CD4-positive, alpha-beta T cell treated with Interleukin-17A for 1 hour (primary cell): ENCODE data around the gene SMAD1.
"Not testable (repeated sequence)": the region's sequence is repeated elsewhere in the genome, so short reads cannot be mapped to it uniquely, and the experiment has no call there.

Experiments used
- DNase-seq: peaks from one replicate; pipeline ENCODE4 v3.0.0-alpha.2; 2020

SMAD1 gene

DNA sequence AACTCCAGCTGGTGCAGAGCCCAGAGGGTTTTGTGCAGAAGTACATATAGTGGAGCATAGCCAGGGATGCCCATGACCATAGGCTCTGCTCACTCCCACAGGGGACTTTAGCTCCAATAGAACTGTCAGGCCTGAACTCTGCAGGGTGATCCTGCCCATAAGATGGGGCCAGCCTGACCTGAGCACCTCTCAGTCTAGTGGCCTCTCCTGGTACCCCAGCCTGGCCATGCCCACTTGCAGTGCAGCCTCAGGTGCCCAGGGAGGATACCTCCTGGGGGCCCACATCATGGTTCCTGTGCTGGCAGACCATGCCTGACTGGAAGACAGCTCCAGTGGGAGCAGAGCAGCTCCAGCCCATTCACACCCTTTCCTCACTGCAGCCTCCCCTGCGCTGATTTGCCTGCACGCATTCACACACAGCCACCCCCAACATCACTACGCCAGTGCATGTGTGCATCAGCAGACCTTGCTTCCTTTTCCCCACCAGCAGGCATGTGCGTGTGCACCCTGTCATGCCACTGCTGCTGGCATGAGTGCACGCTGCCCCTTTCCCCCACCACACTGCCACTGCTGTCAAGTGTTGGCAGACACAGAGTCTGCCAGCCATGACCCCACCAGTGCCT lies 84.5 kb downstream of the SMAD1 start:
- no peak for DNase-seq

- DNase-seq, result no peak
These were observed 85.1 kb downstream of the SMAD1 start for GRCh38 chr4:145566768-145567167.

DNA sequence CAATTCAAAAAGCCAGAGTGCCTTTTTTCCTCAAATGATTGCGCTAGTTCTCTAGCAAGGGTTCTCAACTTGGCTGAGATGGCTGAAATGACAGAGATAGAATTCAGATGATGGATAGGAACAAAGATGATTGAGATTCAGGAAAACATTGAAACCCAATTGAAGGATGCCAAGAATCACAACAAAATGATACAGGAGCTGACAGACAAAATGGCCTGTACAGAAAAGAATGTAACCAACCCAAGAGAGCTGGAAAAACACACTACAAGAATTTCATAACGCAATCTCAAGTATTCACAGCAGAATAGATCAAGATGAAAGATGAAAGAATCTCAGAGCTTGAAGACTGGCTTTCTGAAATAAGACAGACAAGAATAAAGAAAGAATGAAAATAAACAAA lies 85.9 kb downstream of the SMAD1 start:
- DNase-seq, result no peak

DNA sequence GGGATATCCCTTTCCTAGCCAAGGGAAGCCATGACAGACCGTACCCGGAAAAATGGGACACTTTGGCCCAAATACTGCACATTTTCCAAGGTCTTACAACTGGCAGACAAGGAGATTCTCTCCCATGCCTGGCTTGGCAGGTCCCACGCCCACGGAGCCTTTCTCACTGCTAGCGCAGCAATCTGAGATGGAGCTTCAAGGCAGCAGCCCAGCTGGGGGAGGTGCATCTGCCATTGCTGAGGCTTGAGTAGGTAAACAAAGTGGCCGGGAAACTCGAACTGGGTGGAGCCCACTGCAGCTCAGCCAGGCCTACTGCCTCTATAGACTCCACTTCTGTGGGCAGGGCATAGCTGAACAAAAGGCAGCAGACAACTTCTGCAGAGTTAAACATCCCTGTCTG lies 92.9 kb downstream of the SMAD1 start:
- DNase-seq, result not testable (repeated sequence)

GRCh38 chr4:145580906-145581305 lies 99.3 kb downstream of the SMAD1 start:
- no peak for DNase-seq

DNA sequence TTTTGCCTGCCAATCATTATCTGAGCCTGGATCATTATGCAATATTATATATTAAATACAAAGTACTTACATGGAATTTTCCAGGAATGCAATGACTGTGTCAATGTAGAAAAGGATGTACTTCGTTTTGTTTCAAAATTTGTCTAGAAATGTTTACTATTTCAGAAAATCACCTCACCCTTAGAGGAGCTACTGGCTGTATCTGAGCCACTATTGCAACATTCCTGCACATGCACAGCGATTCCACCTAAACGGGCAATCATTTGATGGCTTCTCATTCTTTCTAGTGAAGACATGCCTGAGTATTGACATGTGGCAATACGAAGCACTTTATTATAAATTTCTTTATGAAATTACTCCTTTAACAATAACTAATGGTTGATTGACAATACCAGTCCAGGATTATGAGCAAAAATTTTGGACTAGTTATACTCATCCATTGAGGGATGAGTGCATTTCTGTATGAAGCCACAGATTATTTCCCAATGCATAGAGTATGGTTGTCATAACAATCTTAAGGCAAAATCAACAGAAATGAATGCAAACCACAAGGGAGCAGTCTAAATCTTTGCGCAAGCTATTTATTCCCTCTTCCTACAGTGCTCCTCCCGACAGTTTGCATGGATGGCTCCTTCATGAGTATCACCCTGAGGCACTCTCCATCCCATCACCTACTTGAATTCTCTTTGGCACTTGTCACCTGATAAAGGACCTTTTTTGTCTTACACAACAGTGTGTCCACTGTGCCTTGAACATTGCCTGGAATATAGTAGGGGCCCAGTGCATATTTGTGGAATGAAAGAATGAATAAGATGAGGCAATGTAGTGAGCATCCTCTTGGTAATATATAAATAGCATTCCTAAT lies 101.8 kb downstream of the SMAD1 start:
- DNase-seq, result no peak

DNA sequence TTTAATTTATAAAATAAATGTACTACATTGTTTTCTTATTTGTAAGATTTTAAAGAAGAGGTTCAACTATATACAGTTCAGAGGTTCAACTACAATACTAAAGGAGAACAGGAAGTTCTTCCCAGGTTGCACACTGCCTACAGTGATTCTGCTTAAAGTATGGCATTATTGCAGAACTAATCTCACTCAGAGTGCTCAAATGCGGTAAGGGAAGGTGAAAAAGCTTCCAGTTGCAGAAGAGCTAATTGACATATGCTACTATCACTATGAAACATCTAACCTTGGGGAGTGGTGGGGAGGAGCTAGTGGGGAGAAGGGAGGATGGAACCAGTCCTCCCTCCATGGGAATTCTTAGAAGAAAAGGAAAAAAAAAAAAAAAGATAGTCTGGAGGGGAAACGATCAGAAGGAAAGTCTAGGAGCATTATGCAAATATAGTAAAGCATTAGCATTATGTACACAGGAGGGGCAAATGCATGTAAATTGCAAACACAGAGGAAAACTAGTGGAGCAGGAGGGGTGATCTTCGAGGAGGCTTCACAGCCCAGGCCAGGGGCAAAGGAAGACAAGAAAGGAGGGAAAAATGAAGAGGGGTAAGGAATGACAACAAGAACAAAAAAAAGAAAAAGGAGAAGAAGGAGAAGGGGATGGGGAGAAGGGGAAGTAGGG lies 105.6 kb downstream of the SMAD1 start:
- DNase-seq, result no peak

DNA sequence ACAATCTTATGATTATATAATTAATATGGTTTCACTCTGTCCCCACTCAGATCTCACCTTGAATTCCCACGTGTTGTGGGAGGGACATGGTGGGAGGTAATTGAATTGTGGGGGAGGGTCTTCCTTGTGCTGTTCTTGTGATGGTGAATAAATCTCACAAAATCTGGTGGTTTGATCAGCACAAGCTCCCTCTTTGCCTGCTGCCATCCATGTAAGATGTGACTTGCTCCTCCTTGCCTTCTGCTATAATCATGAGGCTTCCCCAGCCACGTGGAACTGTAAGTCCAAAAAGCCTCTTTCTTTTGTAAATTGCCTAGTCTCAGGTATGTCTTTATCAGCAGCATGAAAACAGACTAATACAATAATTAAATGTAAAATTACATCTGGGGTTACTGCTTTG lies 107.7 kb downstream of the SMAD1 start:
- not testable (repeated sequence) for DNase-seq

GRCh38 chr4:145589916-145590702 lies 108.5 kb downstream of the SMAD1 start:
- DNase-seq, result no peak

DNA sequence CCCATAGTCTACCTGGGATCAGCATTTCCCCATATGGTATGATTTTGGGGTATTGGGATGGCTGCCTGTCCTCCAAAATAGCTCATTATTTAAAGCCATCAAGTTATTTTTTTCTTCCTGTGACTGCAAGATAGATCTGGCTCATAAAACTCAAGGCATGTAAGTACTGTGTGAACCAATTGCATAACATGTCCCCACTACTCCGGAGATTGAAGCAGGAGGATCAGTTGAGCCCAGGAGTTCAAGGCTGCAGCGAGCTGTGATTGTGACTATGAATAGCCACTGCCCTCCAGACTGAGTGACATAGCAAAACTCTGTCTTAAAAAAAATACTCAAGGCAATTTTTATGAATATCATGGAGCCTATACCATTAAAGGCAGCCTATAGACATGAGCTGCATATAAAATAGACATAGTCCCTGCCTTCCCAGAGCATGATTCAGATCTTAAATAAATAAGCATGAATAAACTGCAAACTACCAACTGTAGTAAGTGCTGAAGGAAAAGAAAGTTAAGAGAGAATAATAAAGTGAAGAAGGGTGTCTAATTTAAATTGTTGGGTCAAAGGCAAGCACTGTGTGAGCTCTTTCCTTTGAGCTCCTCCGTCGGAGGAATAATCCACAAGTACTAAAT lies 120.6 kb downstream of the SMAD1 start:
- no peak for DNase-seq

- DNase-seq, result no peak
These were observed 124.3 kb downstream of the SMAD1 start for GRCh38 chr4:145605941-145606340.
